Measurements from ENCODE around the gene ART4.

ART4 gene

DNA sequence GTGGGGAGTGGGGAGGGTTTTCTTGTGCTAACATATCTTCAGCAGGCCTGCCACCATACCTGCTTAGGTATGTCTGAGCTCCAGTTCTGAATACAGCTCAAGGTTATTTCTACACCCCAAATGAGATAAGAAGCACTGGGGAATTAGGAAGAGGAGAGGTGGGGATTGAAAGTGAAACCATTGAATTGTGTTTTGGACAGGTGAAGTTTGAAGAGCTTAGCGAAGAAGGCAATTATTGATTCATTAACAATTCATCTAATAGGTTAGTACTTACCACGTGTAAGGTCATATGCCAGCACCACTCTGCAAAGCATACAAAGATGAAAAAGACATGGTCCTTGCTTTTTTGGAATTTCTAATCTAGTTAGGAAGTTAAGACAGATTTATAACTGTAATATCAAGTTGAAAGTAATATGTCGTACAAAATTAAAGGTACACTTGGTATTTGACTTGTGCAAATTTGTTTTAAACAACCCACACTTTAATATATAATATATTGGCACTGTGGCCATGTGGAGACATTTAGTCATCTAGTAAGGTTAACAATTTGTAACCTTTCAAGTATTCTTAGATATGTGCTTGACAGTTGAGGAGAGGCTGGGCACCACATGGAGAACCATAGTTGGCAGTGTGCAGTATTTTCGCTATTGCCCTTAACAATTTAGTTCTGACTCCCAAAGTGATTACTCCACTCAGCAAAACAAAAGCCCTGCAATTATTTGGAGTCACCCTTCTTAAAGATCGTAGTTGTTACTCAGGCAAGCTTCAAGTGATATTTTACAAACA, 33.0 kb downstream of the ART4 start:
- no peak for DNase-seq

DNA sequence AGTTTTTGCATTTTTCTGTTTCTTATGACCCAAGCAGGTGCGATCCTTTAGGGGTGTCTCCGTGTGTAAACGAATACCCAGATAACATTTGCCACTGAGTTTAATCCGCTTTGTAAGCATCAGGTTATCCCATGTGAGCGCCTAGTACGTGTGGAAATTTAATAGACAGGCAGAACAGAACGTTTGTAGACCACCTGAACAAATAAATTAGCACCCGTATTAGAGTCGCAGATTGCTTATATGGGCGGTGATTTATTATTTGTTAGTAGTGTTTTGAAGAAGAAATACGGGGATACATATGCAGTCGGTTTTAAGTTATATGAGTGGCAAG, 39.5 kb downstream of the ART4 start:
- no peak for DNase-seq

DNA sequence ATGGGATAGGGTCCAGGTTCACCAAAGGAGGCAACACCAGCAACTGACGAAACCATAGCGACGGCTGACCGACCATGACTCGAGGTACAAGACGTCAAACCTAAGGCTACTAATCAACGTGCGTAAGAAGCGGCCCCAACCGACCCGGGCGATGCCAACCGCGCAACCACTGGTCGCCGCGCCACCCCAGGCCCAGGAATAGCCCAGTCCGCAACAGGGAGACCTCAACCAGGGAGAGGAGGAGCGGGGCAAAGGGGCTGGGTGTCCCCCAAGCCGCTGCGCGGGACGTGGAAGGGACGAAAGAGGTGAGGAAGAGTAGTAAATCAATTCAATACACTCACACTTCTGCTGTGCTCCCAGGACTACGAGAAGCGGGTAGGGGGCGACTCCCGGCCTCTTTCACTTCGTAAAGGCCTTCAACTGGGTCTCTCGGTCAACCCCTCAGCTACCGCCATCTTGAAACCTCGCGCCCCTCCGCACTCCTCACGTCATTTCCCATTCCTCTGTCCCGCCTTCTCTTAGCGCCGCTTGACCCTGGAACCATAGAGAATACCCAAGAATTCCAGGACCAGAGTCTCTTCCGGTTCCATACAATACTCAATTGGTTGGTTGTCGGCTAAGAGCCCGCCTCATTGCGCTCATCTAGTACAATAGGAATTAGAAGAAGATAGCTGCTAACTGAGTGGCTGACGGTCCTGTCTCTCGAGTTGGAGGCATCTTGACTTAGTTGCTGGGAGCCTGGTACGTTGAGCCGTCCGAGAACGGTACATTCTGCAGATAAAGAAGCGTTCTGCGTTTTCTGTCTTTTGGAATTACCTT, 40.1 kb downstream of the ART4 start, which contains the start of the genes C12orf60 and WBP11:
Gene C12orf60 (plus strand): TSS at position 660 of the 819 bp plus-strand sequence. CDS start 19,266 bp downstream, outside the sequence.
Gene WBP11 (minus strand): TSS at position 468 of the 819 bp plus-strand sequence. CDS start 2,095 bp downstream, outside the sequence.
- peak; percentile 99 for DNase-seq

DNA sequence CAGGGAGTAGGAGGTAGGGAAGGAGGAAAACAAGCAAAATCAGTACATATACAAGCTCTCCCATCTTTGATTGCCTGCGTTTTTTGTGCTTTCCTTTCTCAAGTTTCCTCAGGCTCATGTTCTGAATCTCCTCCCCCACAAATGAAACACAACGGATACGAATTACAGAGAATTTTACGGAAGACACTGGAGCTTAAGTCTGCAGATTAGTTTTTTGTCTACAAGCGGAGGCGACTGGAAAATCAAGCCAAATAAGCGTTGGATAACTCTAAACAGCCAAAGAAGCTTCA, 40.7 kb downstream of the ART4 start:
- no peak for DNase-seq

DNA sequence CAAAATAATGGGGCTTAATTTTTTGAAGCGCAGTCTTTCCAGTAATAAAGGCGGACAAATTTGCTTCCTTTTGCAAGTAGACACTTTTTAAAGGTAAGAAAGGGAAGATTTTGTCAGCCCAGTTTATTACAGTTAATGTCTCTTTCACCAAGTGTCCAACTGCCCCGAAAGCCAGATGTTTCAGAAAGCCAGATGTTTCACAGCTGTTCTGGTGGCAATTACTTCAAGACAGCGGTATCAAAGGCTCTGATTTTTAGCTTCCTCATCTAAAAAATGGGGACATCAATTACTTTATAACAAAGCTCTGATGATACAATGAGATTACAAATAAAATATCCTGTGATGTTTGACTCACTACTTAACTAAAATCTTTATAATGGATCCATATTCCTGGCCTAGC, 41.1 kb downstream of the ART4 start:
- no peak for DNase-seq

DNA sequence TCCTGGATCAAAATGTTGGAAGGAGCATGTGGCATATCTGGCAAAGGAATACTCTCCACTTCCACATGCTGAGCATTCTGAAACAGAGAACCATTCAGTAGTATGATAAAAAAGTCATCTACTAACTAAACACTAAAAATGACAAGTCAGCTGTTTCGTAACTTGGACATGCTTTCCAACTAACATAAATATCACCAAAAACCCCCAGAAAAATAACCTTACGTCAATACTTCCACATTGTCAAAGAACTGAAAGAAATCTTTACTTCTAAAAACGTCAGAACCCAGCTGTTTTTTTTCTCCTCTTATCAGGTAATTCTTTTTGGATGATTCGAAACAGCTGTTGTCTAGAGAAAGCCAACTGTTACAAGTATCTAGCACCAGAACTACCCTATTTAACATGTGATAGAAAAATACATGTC, 48.3 kb downstream of the ART4 start:
- DNase-seq = no peak

DNA sequence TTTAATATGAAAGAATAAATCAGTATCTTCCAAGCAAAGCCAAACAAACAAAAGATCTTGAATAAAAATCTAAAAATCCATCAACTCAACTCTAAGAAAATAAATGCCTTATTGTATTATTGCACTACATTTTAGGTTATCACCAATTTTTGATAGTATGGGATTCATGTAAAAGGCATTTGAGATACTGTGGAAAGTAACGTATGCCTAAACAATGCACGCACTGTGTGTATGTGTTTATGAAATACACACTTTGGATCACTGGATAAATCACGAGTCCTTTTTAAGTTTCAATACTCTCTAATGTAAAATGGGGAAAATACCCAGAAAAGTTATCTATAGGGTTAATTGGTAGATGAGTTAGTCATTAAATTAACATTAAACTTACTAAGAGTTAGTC, 57.8 kb downstream of the ART4 start:
- no peak for DNase-seq

DNA sequence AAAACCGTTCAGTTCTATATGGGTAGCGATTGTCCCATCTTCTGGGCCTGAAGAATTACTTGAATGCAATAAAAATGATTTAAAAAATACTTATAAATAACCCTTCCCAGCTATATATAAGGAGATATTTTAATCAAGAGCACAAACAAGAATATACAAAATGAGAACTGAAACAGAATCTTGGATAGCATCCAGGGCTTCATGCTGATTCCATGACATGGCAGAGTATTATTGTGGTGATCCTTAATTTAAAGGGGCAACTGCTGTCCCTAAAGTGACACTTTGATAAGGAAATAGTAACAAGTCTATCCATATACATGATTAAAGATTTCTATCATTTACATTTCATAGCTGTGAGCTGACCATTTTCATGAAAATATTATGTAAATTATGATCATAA, 58.9 kb downstream of the ART4 start:
- no peak for DNase-seq

DNA sequence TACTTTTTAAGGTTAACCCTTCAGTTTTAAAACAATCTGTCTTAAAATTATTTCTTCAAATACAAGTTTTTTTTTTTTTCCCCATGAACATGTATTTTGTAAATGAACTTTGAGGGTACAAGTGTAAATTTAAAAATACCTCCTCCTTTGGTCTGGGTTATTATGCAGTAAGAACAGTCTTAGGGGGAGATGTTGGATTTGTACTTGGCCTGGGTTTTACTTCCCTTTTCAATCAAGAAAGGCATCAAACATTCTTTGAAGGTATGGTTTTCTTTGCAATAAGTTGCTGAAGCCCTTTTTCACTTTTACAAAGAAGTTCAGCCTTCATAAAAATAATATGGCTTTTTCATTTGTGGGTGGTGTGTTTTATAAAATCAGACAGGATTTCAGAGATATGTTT, 60.6 kb downstream of the ART4 start:
- no peak for DNase-seq

DNA sequence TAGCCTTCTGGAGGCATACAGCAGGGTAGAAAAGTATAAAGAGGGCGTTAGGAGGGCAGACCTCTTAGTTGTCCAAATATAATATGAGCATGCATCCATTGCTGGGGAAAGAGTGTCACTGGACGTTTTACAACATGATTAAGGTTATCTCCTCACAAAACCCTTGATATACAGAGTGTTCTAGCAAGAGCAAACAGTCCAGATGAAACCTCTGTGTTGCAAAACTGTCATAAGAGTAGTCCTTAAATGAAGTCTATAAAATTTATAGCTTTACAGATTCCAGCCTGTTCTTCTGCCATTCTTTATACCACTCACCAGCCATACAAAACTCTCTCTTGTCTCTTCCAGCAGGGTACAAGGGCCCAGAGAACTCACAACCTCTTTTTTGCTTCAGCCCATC, 61.8 kb downstream of the ART4 start:
- DNase-seq = no peak

DNA sequence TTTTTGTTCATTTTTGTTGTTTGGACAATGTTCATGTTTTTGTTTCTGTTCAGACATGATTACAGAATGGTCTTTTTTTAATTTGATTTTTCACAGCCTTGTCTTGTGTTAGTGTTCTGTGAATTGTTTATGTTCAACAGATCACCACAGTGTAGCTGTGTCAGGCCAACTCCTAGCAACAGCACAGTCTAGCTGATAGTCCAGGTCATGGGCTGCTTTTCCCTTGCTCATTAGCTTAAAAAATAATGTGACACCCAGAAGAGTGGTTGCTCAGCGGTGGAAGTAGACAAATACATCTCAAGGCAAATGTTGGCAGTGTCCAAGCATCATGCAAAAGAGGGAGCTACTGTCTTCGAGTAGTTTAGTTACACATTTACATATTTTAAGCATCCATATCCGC, 62.5 kb downstream of the ART4 start:
- no peak for DNase-seq

DNA sequence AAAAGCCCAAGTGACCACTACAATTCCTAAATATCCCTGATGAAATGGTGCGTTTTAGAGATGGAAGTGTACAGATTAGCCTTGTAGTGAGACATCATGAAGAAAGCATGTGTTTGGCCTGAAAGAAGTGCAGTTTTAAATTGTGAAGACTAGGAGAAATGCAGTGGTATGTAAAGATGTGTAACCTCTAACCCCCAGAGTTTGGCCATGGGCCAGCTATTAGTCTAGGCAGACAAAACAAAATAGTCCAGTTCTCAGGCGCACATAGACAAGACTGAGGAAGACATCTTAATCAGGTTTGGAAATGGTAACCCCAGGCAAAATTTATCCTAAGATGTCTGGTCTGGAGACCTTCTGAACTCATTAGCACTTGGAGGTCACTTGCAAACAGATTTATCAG, 63.5 kb downstream of the ART4 start:
- no peak for DNase-seq

DNA sequence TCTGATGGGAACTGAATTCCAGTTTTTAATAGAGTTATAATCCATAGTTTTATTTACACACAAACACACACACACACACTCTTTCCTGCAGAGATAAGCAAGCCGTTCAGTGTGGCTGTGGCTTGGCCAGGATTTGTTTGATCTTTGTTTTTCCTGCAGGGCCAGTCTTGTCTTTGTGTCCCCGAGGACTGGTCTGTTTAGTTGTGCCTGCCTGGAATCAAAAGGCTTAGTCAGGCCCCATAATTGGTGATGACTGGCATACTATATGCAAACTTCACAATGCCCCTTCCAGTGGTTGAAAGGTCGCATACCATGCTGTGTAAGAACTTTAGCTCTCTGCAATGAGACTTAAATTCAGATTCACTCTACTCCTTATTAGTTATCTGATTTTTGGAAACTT, 66.1 kb downstream of the ART4 start:
- DNase-seq = no peak

DNA sequence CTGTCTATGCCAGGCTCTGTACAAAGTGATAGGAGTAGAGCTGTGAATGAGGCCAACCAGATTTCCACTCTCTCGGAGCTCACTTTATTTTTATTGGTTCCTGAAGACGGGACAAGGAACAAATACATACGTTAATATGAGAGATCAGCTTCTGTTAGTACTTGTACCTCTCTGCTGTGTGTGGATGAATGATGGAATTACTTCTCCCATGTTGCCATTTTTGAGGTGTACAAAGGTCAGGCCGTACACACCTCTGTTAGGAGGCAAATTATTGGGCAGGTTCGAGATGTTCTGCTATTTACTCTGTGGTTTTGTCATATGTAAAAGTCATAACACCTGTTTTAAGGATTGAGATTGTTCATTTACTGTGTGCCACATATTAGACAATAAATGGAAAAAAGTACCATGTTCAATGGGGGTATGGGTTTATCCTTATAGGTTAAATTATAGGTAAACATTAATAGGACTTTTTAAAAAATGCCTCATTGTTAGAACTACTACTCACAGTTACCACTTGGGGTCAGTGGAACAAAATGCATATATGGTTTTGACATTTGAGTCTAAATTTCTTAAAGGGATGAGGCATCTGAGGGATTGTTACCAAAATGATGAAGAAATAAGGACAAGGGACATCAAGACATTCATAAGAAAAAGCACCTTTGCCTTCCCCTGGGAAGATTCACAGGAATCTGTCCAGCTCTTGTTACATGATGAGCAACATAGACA, 66.9 kb downstream of the ART4 start:
- DNase-seq = peak; percentile 8 to 25

DNA sequence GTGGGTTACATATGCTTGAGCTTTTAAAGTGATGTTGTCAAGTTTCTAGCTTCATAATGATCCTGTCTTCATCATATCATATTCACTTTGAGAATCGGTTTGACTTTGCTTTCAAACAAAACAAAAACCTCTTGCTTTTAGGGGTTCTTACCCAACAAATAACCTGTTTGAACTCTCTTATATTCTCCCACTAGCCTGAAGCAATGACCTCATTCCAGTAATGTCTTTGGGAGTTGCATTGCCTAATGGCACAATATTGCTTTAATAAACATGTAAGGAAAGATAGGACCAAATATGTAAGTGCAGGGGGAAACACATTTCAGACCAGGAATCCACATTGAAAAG, 67.7 kb downstream of the ART4 start:
- DNase-seq = peak in 1 of 2 experiments; percentile 13
